Muscle layer of colon (tissue), 2 donors: ENCODE measurements around the gene SLC22A31.

Source experiments
- H3K27ac ChIP-seq: one replicate; pipeline ENCODE4 v1.7.0; 2013; ENCODE audit warnings: low read depth, mild to moderate bottlenecking, low read length, moderate library complexity
- H3K27me3 ChIP-seq, 2 donors: one replicate each; pipeline ENCODE4 v1.7.0; 2013; ENCODE audit warnings: low read length in 2 of 2, mild to moderate bottlenecking in 2 of 2; ENCODE audit not compliant: insufficient read depth in 2 of 2, control insufficient read depth in 1 of 2
- H3K36me3 ChIP-seq: one replicate; pipeline ENCODE4 v1.7.0; 2013; ENCODE audit warnings: mild to moderate bottlenecking, low read length; ENCODE audit not compliant: insufficient read depth
- H3K4me1 ChIP-seq: one replicate; pipeline ENCODE4 v1.7.0; 2013; ENCODE audit warnings: mild to moderate bottlenecking, low read length; ENCODE audit not compliant: insufficient read depth
- H3K4me3 ChIP-seq, 2 donors: one replicate each; pipeline ENCODE4 v1.7.0; 2013; ENCODE audit warnings: low read length in 2 of 2, low read depth in 1 of 2, mild to moderate bottlenecking in 1 of 2, moderate library complexity in 1 of 2
- H3K9ac ChIP-seq: one replicate; pipeline ENCODE4 v1.7.0; 2013; ENCODE audit warnings: low read length
- H3K9me3 ChIP-seq: one replicate; pipeline ENCODE4 v1.7.0; 2013; ENCODE audit warnings: mild to moderate bottlenecking, low read length
- donor health status: abdominal sarcoma.
- donor health status: Adenocarcinoma of cecum.

The SLC22A31 gene

GRCh38 chr16:89183975-89184676 lies 16.2 kb downstream of the SLC22A31 start:
- Histone ChIP-seq H3K36me3 (no peaks in the 10 kb centered on the region), H3K9me3 (no peaks in the 10 kb centered on the region)

GRCh38 chr16:89183463-89183862 lies 16.9 kb downstream of the SLC22A31 start:
- Histone ChIP-seq H3K36me3 (no peaks in the 10 kb centered on the region), H3K9ac (no peak overlapping the region), H3K4me1 (no peaks in the 10 kb centered on the region), H3K27ac (no peak overlapping the region), H3K4me3 (no peak overlapping the region), H3K9me3 (no peaks in the 10 kb centered on the region), H3K27me3 (peaks cover 0 to 21% of the 10 kb centered on the region in 2 donors)

More at GRCh38 chr16:89183975-89184676, 16.2 kb downstream of the SLC22A31 start:
- Histone ChIP-seq H3K4me3 (no peak overlapping the region), H3K4me1 (no peaks in the 10 kb centered on the region), H3K27me3 (peaks cover 0 to 14% of the 10 kb centered on the region in 2 donors), H3K9ac (no peak overlapping the region), H3K27ac (no peak overlapping the region)

- H3K4me3 ChIP-seq, result no peak overlapping the region
These were observed 20.6 kb downstream of the SLC22A31 start for GRCh38 chr16:89179656-89180315.

GRCh38 chr16:89179148-89179484 lies 21.2 kb downstream of the SLC22A31 start:
- no peaks in the 10 kb centered on the region for H3K4me1 ChIP-seq
- H3K27me3 ChIP-seq, result peaks cover 0 to 33% of the 10 kb centered on the region in 2 donors
- no peak overlapping the region for H3K27ac ChIP-seq
- H3K9ac ChIP-seq, result no peak overlapping the region
- no peaks in the 10 kb centered on the region for H3K36me3 ChIP-seq
- no peaks in the 10 kb centered on the region for H3K9me3 ChIP-seq
- no peak overlapping the region for H3K4me3 ChIP-seq

More at GRCh38 chr16:89179656-89180315, 20.6 kb downstream of the SLC22A31 start:
- H3K9ac ChIP-seq, result no peak overlapping the region
- peaks cover 0 to 33% of the 10 kb centered on the region in 2 donors for H3K27me3 ChIP-seq
- no peaks in the 10 kb centered on the region for H3K9me3 ChIP-seq
- H3K4me1 ChIP-seq, result no peaks in the 10 kb centered on the region
- H3K27ac ChIP-seq, result no peak overlapping the region
- H3K36me3 ChIP-seq, result no peaks in the 10 kb centered on the region

- H3K36me3 ChIP-seq, result no peaks in the 10 kb centered on the region
- no peaks in the 10 kb centered on the region for H3K9me3 ChIP-seq
- H3K4me3 ChIP-seq, result no peak overlapping the region
- peaks cover 0 to 35% of the 10 kb centered on the region in 2 donors for H3K27me3 ChIP-seq
- no peak overlapping the region for H3K9ac ChIP-seq
- H3K27ac ChIP-seq, result no peak overlapping the region
- no peaks in the 10 kb centered on the region for H3K4me1 ChIP-seq
These were observed 21.7 kb downstream of the SLC22A31 start for GRCh38 chr16:89178453-89179147.

- H3K9me3 ChIP-seq, result no peaks in the 10 kb centered on the region
- no peak overlapping the region for H3K9ac ChIP-seq
- no peak overlapping the region for H3K4me3 ChIP-seq
- H3K27me3 ChIP-seq, result peaks cover 0 to 41% of the 10 kb centered on the region in 2 donors
- no peaks in the 10 kb centered on the region for H3K4me1 ChIP-seq
- H3K27ac ChIP-seq, result no peak overlapping the region
- H3K36me3 ChIP-seq, result no peaks in the 10 kb centered on the region
These were observed 22.8 kb downstream of the SLC22A31 start for GRCh38 chr16:89177501-89177900.

GRCh38 chr16:89176717-89177116 lies 23.6 kb downstream of the SLC22A31 start:
- no peak overlapping the region for H3K9ac ChIP-seq
- no peak overlapping the region for H3K4me3 ChIP-seq
- H3K4me1 ChIP-seq, result no peaks in the 10 kb centered on the region
- H3K9me3 ChIP-seq, result no peaks in the 10 kb centered on the region
- H3K27me3 ChIP-seq, result peaks cover 0 to 49% of the 10 kb centered on the region in 2 donors
- no peak overlapping the region for H3K27ac ChIP-seq
- H3K36me3 ChIP-seq, result no peaks in the 10 kb centered on the region

GRCh38 chr16:89176147-89176690 lies 24.1 kb downstream of the SLC22A31 start:
- Histone ChIP-seq H3K9me3 (no peaks in the 10 kb centered on the region), H3K27ac (no peak overlapping the region), H3K9ac (no peak overlapping the region)

GRCh38 chr16:89175280-89176146 lies 24.8 kb downstream of the SLC22A31 start:
- Histone ChIP-seq H3K36me3 (no peaks in the 10 kb centered on the region), H3K4me1 (peaks cover 4% of the 10 kb centered on the region), H3K27me3 (peaks cover 5 to 58% of the 10 kb centered on the region in 2 donors), H3K4me3 (no peak overlapping the region), H3K9me3 (no peaks in the 10 kb centered on the region), H3K27ac (no peak overlapping the region), H3K9ac (no peak overlapping the region)

More at GRCh38 chr16:89176147-89176690, 24.1 kb downstream of the SLC22A31 start:
- Histone ChIP-seq H3K4me1 (no peaks in the 10 kb centered on the region), H3K36me3 (no peaks in the 10 kb centered on the region), H3K4me3 (no peak overlapping the region), H3K27me3 (peaks cover 0 to 51% of the 10 kb centered on the region in 2 donors)

- Histone ChIP-seq H3K27ac (no peak overlapping the region), H3K4me1 (peaks cover 4% of the 10 kb centered on the region)
These were observed 25.5 kb downstream of the SLC22A31 start for GRCh38 chr16:89174877-89175276.

More at GRCh38 chr16:89174877-89175276, 25.5 kb downstream of the SLC22A31 start:
- Histone ChIP-seq H3K9me3 (no peaks in the 10 kb centered on the region), H3K27me3 (peaks cover 12 to 64% of the 10 kb centered on the region in 2 donors), H3K4me3 (no peak overlapping the region), H3K36me3 (no peaks in the 10 kb centered on the region), H3K9ac (no peak overlapping the region)
